Adipose tissue (tissue), 3 donors: ENCODE data around the gene ITGB5. TPM values are rescaled to one million over a fixed set of nuclear protein-coding genes. Genes with fewer than 3 reads are reported as not detected.

Experiments used
- H3K27ac ChIP-seq: one replicate; pipeline ENCODE4 v1.5.1; 2013; ENCODE audit warnings: low read depth, low read length
- WGBS, 3 donors: extraction: QIAGEN DNeasy Blood & Tissue Kit; methylation state at CpG; one replicate each; pipeline ENCODE4 v1.1.7; 2013; 5-methylcytosine and 5-hydroxymethylcytosine counted together
- polyA plus RNA-seq, 3 donors: library from polyadenylated mRNA; stranded (reverse); fragments of 200-250 nt; gene quantifications; one replicate each; pipeline ENCODE4 v1.2.3, GENCODE V29; 2013
- donor health status: healthy with polysubstance abuse.
- donor health status: Bipolar disorder and iron deficiency.
- donor health status: healthy.

Gene ITGB5
- polyA plus RNA-seq, 3 donors, result 17.1 to 83.8 (median 50.0) TPM

- WGBS, 3 donors, result 35 to 59% (median 41%) methylated on average over 2 of the region's 2 CpGs
- H3K27ac ChIP-seq, result no peak overlapping the region
Measured at GRCh38 chr3:124846189-124846588, 41.0 kb downstream of the ITGB5 start.

- 35 to 64% (median 36%) methylated on average over 5 of the region's 5 CpGs for WGBS, 3 donors
- H3K27ac ChIP-seq, result no peak overlapping the region
Measured at GRCh38 chr3:124845406-124845805, 41.8 kb downstream of the ITGB5 start.

DNA sequence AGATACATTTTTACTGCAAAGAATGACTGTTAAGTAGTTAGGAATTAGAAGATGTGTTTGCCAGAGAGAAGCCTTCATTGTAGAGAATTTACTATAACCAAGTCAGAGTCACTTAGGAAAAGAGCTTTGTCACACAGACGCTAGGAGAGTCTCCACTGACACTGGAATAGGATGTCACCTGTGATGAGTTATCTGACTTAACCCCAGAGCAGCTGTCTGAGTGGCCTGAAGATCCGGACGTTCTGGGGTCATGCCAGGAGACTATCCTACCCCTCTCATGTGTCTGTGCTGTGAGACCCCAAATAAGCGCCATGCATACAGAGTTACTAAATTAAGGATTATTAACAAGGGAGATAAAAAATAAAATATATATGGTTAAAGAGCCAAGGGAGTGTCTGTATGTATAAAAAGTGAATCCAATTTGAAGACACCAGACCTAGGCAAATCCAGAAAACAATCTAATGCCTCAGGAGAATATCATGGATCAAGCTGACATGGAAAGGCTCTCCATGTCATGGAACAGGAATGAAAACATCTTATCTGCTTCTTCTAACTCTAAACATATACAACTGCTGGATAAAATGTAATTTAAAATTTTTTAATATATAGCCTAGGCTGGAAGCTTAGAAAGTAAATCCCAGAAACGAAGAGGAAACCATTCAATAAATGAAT lies 43.5 kb downstream of the ITGB5 start:
- no peak overlapping the region for H3K27ac ChIP-seq
- 89 to 95% (median 90%) methylated on average over 5 of the region's 5 CpGs for WGBS, 3 donors

DNA sequence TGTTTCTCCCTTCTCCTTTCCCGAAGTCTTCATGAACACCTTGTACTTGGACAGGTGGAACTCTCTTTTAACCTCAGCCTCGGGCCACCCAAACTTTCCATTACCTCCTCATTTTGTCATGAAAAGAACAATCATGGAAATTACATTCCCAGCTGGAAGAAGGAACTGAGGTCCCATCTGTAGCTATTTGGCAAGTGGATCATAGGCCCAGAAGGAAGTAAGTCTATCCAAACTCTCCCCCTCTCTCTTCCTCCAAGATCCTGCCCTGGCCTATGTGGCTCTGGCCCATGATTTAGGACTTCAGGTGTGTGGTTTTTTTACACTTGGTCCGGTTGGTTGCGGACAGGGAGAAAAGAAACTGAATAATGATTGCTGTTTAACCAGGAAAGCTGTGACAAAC lies 44.1 kb downstream of the ITGB5 start:
- H3K27ac ChIP-seq, result no peak overlapping the region
- 77 to 91% (median 78%) methylated on average over 4 of the region's 4 CpGs for WGBS, 3 donors

DNA sequence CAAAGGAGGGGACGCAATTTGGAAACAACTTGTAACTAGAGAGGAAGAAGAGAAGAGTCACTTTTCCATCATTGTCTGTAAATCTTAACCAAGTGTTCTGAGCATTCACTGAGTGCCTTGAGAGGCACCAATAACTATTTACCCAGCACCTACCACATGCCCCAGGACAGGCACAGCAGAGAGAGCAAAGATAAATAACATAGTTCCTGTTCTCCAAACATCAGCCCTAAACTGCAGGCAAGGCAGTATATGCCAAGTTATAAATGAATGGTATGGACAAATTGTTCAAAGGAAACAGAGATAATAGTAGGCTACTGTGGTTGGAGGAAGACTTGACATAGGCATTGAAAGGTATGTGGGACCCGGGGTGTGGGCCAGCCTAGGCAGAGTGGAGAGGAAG lies 45.6 kb downstream of the ITGB5 start:
- WGBS, 3 donors, result 94 to 95% (median 94%) methylated on average over 2 of the region's 2 CpGs
- no peak overlapping the region for H3K27ac ChIP-seq

GRCh38 chr3:124840331-124840730 lies 46.8 kb downstream of the ITGB5 start:
- 90 to 96% (median 93%) methylated on average over 2 of the region's 2 CpGs for WGBS, 3 donors
- H3K27ac ChIP-seq, result no peak overlapping the region

DNA sequence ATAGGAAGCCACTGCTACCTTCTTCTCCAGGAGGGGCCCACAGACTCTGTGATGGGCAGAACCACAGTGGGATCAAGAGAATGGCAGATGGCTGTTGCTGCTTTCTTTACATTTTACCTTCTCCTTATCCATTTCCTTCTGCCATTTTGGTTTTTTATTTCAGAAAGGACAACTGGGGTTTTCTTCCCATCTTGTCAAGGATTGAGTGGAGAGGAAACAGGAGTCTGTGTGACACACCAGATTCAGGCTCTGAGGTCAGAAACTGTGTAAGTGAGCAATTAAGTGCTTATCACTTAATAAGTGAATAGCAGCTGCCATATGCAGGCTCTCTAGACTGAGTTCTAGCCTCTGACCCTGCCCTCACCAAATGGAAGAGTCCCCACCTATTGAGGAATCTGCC lies 47.3 kb downstream of the ITGB5 start:
- H3K27ac ChIP-seq, result no peak overlapping the region

DNA sequence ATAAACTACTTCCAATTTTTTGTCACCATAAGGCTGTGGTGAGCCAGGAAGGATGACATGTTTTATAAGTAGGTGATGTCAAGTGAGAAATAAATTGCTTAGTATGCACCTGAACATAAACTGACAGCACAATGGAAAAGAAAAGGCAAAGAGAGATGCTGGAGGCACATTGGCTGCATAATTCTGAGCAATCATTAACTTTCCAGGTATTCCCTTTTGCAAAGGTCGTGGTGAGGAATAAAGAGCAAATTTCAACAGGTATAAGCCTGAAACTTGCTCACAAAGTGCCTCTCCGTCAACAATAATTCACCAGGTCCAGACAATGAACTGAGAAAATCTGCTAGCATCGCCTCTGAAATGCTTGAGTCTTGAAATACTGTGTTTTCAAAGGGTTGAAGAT lies 48.2 kb downstream of the ITGB5 start:
- 82 to 92% (median 90%) methylated on average over 3 of the region's 3 CpGs for WGBS, 3 donors
- no peak overlapping the region for H3K27ac ChIP-seq

DNA sequence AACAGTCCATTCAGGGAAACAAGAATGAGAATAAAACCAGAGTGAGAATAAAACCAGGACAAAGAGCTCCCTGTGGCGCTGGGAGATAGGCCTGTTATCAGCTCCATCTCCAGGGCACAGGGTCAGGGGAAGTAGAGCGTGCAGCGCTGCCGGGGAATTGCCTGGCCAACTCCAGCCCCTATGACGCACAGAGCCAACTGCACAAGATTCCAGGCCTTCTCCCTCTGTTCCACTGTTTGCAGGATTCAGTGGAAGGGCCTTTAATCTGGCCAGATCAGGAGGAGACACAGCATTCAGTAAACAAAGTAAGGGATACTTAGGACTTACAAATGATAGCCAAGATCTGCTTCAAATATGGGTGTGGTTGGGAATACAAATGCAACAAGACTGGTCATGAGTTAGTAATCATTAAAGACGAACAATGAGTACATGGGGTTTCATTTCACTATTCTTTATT lies 49.4 kb downstream of the ITGB5 start:
- no peak overlapping the region for H3K27ac ChIP-seq
- 27 to 64% (median 43%) methylated on average over 6 of the region's 6 CpGs for WGBS, 3 donors

- H3K27ac ChIP-seq, result peak overlapping the region; percentile 68
- WGBS, 3 donors, result 54 to 82% (median 67%) methylated on average over 2 of the region's 2 CpGs
Measured at GRCh38 chr3:124837065-124837464, 50.1 kb downstream of the ITGB5 start.

- 61 to 92% (median 67%) methylated on average over 1 of the region's 1 CpG for WGBS, 3 donors
- H3K27ac ChIP-seq, result no peak overlapping the region
Measured at GRCh38 chr3:124836448-124836847, 50.7 kb downstream of the ITGB5 start.

- 35 to 53% (median 36%) methylated on average over 20 of the region's 20 CpGs for whole genome bisulfite sequencing, 3 donors
- H3K27ac ChIP-seq, result no peak overlapping the region
Measured at GRCh38 chr3:124834723-124835718, 52.1 kb downstream of the ITGB5 start.

DNA sequence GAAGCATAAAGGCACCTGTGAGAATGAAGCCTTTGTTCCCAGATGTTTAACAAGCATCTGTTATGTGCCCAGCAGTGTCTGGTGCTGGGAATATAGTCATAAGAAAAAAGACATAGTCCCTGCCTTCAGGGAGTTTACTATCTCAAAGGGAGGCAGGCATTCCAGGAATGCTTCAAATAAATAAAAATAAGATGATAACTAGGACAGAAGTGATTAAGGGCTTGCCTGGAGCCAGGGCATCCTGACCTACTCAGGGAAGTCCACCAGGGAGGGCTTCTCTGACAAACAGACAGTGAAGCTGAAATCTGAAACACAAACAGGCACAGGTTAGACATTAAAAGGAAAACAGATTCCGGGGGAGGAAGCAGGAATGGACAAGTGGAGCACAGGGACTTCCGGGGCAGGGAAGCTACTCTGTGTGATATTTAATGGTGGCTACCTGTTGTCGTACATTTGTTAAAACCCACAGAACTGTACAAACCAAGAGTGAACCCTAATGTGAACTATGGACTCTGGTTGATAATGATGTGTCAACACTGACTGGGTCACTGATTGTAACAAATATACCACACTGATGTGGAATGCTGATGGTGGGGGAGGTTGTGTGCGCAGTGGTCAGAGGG lies 53.3 kb downstream of the ITGB5 start:
- 82 to 93% (median 82%) methylated on average over 4 of the region's 4 CpGs for WGBS, 3 donors
- peak overlapping the region; percentile 11 for H3K27ac ChIP-seq

GRCh38 chr3:124832782-124833709 lies 54.1 kb downstream of the ITGB5 start:
- WGBS, 3 donors, result 72 to 100% (median 73%) methylated on average over 1 of the region's 1 CpG
- H3K27ac ChIP-seq, result no peak overlapping the region

DNA sequence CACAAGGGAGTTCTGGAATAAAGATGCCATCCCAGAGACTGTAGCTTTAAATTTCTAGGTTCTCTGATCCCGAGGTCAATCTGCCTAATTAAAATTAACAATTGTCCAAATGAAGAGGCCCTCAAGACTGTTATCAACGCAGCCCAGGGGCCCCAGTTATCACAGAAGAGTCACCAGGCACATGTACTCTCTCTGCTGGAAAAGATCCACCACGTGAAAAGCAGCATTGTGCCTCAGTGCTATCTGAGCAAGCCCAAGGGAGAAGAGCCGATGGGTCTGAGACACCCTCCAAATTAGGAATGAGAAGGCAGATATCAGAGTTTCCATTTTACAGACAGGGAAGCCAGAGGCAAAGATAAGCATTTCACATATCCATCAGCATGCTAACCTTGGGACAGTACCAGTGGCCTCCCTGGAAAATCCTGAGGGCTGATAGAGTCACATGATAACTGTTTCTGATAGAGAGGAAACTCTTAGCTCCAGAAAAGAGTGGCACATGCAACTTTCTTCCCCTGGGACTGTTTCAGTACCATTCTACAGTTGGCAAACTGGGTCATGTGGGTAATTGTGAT lies 55.5 kb downstream of the ITGB5 start:
- WGBS, 3 donors, result 86 to 91% (median 86%) methylated on average over 4 of the region's 4 CpGs
- no peak overlapping the region for H3K27ac ChIP-seq

DNA sequence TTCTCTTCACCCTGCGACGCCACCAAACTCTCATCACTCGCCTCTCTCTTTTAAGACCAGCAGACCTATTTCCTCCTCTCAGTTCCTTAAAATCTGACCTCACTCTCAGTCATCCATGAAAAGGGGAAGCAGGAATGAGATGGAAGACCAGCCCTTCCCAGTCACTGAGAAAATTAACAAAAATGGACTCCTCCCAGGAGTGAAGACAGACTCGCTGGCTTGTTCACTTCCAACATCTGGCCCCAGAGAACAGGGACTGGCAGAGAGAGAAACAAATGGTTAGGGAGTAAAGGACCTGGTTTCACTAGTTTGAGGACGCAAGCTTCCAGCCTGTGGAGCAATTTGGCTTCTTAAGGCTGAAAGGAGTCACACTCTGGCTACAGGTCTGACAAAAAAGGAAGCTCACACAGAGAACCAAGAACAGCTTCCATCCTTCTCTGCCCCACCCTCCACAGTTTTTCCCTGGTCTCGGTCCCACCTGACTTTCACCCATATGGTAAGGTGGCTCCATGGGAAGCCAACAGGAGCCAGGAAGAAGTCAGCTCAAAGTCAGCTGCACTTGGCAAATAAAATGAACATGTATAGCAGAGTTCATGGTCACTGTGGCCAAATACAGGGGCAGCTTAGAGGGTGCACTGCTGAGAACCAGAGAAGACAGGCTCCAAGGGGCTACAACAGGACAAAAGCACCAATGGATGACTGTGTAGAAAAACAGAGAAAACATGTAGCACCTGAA lies 57.2 kb downstream of the ITGB5 start:
- H3K27ac ChIP-seq, result no peak overlapping the region
- WGBS, 3 donors, result 50 to 77% (median 56%) methylated on average over 6 of the region's 6 CpGs

- H3K27ac ChIP-seq, result no peak overlapping the region
- 77 to 83% (median 79%) methylated on average over 15 of the region's 15 CpGs for WGBS, 3 donors
Measured at GRCh38 chr3:124829178-124829818, 57.9 kb downstream of the ITGB5 start.
